Smooth muscle cell (in vitro differentiated cells): ENCODE data around the gene SIRPA. TPM values are rescaled to one million over a fixed set of nuclear protein-coding genes. Genes with fewer than 3 reads are reported as not detected.

Source experiments
- DNase-seq: peaks from one replicate; lab custom pipeline; 2025; ENCODE audit not compliant: unreplicated experiment; lab: John Stamatoyannopoulos, UW
- H2AFZ ChIP-seq: fragments of 200-600 bp; sonication (generic); 2 replicates; pipeline ENCODE4 v1.6.0; 2016; ENCODE audit warnings: antibody characterized with exemption, low read depth, mild to moderate bottlenecking
- H3F3A ChIP-seq: fragments of 200-600 bp; sonication (generic); 2 replicates; pipeline ENCODE4 v1.6.0; 2017; ENCODE audit warnings: antibody characterized with exemption, low read depth
- H3K27ac ChIP-seq: fragments of 200-600 bp; sonication (generic); 2 replicates; pipeline ENCODE4 v1.5.1; 2016; ENCODE audit warnings: low read depth, mild to moderate bottlenecking
- H3K27me3 ChIP-seq: fragments of 200-600 bp; sonication (generic); 2 replicates; pipeline ENCODE4 v1.6.1; 2016; ENCODE audit warnings: low read depth, mild to moderate bottlenecking
- H3K36me3 ChIP-seq: fragments of 200-600 bp; sonication (generic); 2 replicates; pipeline ENCODE4 v1.5.1; 2016; ENCODE audit warnings: low read depth
- H3K4me1 ChIP-seq: fragments of 200-600 bp; sonication (generic); 2 replicates; pipeline ENCODE4 v1.5.1; 2016; ENCODE audit warnings: low read depth
- H3K4me2 ChIP-seq: fragments of 200-600 bp; sonication (generic); 2 replicates; pipeline ENCODE4 v1.6.0; 2016; ENCODE audit warnings: mild to moderate bottlenecking
- H3K4me3 ChIP-seq: fragments of 200-600 bp; sonication (generic); 2 replicates; pipeline ENCODE4 v1.5.1; 2016; ENCODE audit warnings: mild to moderate bottlenecking
- H3K79me2 ChIP-seq: fragments of 200-600 bp; sonication (generic); 2 replicates; pipeline ENCODE4 v1.6.0; 2016; ENCODE audit warnings: low read depth, mild to moderate bottlenecking
- H3K9ac ChIP-seq: fragments of 200-600 bp; sonication (generic); 2 replicates; pipeline ENCODE4 v1.6.0; 2016; ENCODE audit warnings: low read depth
- H3K9me3 ChIP-seq: fragments of 200-600 bp; sonication (generic); replicated peaks from 2 replicates; pipeline ENCODE4 v1.5.1; 2016; ENCODE audit warnings: low read depth
- H4K20me1 ChIP-seq: fragments of 200-600 bp; sonication (generic); 2 replicates; pipeline ENCODE4 v1.6.0; 2016; ENCODE audit warnings: low read depth
- CTCF ChIP-seq: fragments of 200-600 bp; sonication (generic); IDR thresholded peaks from 2 replicates; pipeline ENCODE4 v1.5.1; 2017; ENCODE audit warnings: borderline replicate concordance, mild to moderate bottlenecking, antibody characterized with exemption; ENCODE audit not compliant: insufficient read depth, poor library complexity, severe bottlenecking
- WGBS: methylation state at CpG from one replicate; pipeline ENCODE4 v1.1.7; 2016; ENCODE audit warnings: low lambda C conversion rate; 5-methylcytosine and 5-hydroxymethylcytosine counted together
- polyA plus RNA-seq: library from polyadenylated mRNA; unstranded; fragments of >200 nt; fragmentation: Nextera tagmentation; extraction: Ambion mirVana; gene quantifications from 2 replicates; pipeline ENCODE4 v1.2.1, GENCODE V29; 2016
- total RNA-seq: library from RNA; depleted of rRNA; stranded (reverse); fragments of >200 nt; gene quantifications from 2 replicates; pipeline ENCODE4 v1.2.3, GENCODE V29; 2014

The SIRPA gene
- total and polyA plus RNA-seq, 2 experiments from 2014 or later: 8.3 to 14.5 TPM

GRCh38 chr20:1899241-1899525 lies 4.0 kb downstream of the SIRPA start:
- H3K27ac ChIP-seq: no peak overlapping the region
- H3K9me3 ChIP-seq: no peaks in the 10 kb centered on the region
- WGBS: 90% methylated on average over 6 of the region's 6 CpGs
- no peaks in the 10 kb centered on the region for H3K36me3 ChIP-seq
- DNase-seq: no peak
- TF ChIP-seq CTCF: no peak
- H2AFZ ChIP-seq: no peak overlapping the region
- no peaks in the 10 kb centered on the region for H3F3A ChIP-seq
- H3K9ac ChIP-seq: no peak overlapping the region
- H3K4me3 ChIP-seq: no peak overlapping the region
- H3K4me1 ChIP-seq: peaks cover 8% of the 10 kb centered on the region
- peaks cover 11% of the 10 kb centered on the region for H3K79me2 ChIP-seq
- no peaks in the 10 kb centered on the region for H3K27me3 ChIP-seq
- H4K20me1 ChIP-seq: peaks cover 23% of the 10 kb centered on the region
- H3K4me2 ChIP-seq: no peak overlapping the region

- WGBS: 27% methylated on average over 10 of the region's 10 CpGs
- H3K27ac ChIP-seq: no peak overlapping the region
Measured at GRCh38 chr20:1900321-1900801, 5.2 kb downstream of the SIRPA start.

GRCh38 chr20:1901704-1902103 lies 6.5 kb downstream of the SIRPA start:
- Histone ChIP-seq H2AFZ (no peak overlapping the region), H3F3A (no peaks in the 10 kb centered on the region), H3K4me1 (no peaks in the 10 kb centered on the region), H3K4me3 (no peak overlapping the region), H3K36me3 (no peaks in the 10 kb centered on the region), H3K79me2 (peaks cover 11% of the 10 kb centered on the region), H3K9ac (no peak overlapping the region), H4K20me1 (peaks cover 39% of the 10 kb centered on the region), H3K27me3 (no peaks in the 10 kb centered on the region), H3K27ac (no peak overlapping the region), H3K9me3 (no peaks in the 10 kb centered on the region), H3K4me2 (no peak overlapping the region)
- WGBS: 94% methylated on average over 18 of the region's 18 CpGs
- no peak for TF ChIP-seq CTCF
- DNase-seq: no peak

More at GRCh38 chr20:1900321-1900801, 5.2 kb downstream of the SIRPA start:
- H3F3A ChIP-seq: no peaks in the 10 kb centered on the region
- peaks cover 8% of the 10 kb centered on the region for H3K4me1 ChIP-seq
- H4K20me1 ChIP-seq: peaks cover 35% of the 10 kb centered on the region
- H3K4me2 ChIP-seq: no peak overlapping the region
- peaks cover 11% of the 10 kb centered on the region for H3K79me2 ChIP-seq
- peak; percentile 36 for TF ChIP-seq CTCF
- no peaks in the 10 kb centered on the region for H3K36me3 ChIP-seq
- no peaks in the 10 kb centered on the region for H3K27me3 ChIP-seq
- H3K4me3 ChIP-seq: no peak overlapping the region
- no peak overlapping the region for H2AFZ ChIP-seq
- DNase-seq: no peak
- H3K9me3 ChIP-seq: no peaks in the 10 kb centered on the region
- H3K9ac ChIP-seq: no peak overlapping the region

GRCh38 chr20:1902188-1902587 lies 7.0 kb downstream of the SIRPA start:
- WGBS: 95% methylated on average over 4 of the region's 4 CpGs
- DNase-seq: no peak
- Histone ChIP-seq H3K4me1 (no peaks in the 10 kb centered on the region), H3F3A (no peaks in the 10 kb centered on the region), H3K4me3 (no peak overlapping the region), H3K79me2 (peaks cover 7% of the 10 kb centered on the region), H4K20me1 (peaks cover 40% of the 10 kb centered on the region), H3K9me3 (no peaks in the 10 kb centered on the region), H2AFZ (no peak overlapping the region), H3K36me3 (no peaks in the 10 kb centered on the region), H3K9ac (no peak overlapping the region), H3K27ac (no peak overlapping the region), H3K27me3 (no peaks in the 10 kb centered on the region), H3K4me2 (no peak overlapping the region)
- TF ChIP-seq CTCF: no peak
